HepG2 (cell line): ENCODE data around the gene THSD4. TPM values are rescaled to one million over a fixed set of nuclear protein-coding genes. Genes with fewer than 3 reads are reported as not detected.

ENCODE experiments used
- ATAC-seq: fragments of 200-7000 bp; cut with Tn5 transposase; 3 replicates; pipeline ENCODE4 v1.9.1; 2020; ENCODE audit warnings: mild to moderate bottlenecking, moderate library complexity
- BruUV-seq: library from RNA; stranded (reverse); fragments of 400-500 nt; replicated peaks from 2 replicates; lab custom pipeline; 2021; lab: Mats Ljungman, UMichigan
- CTCF ChIA-PET: fragments of 300-600 bp; formaldehyde crosslinking; extraction: SDS; loops from one replicate; lab custom pipeline; 2021; ENCODE audit warnings: low total read pairs, inconsistent platforms, low intra/inter-chr PET ratio; lab: Yijun Ruan, JAX
- POLR2A ChIA-PET: fragments of 350-600 bp; sonication (Branson Sonifier 250); formaldehyde crosslinking; loops from one replicate; lab custom pipeline; 2020; ENCODE audit warnings: antibody characterized with exemption, inconsistent platforms; lab: Yijun Ruan, JAX
- DNase-seq: peaks from one replicate; pipeline ENCODE4 v3.0.0-alpha.2; 2015; ENCODE audit warnings: low spot score
- FAIRE-seq: peaks from 3 replicates; lab custom pipeline; 2011; peaks lifted over from hg19 to GRCh38; lab: Jason Lieb, UNC
- H2AFZ ChIP-seq: one replicate; pipeline ENCODE4 v1.6.1; 2011; ENCODE audit warnings: low read length, inconsistent platforms
- H3K27ac ChIP-seq: fragments of 300-600 bp; 3 replicates; pipeline ENCODE4 v1.8.0; 2011; ENCODE audit warnings: mixed run types, mild to moderate bottlenecking, mixed read lengths, low read length, inconsistent platforms; ENCODE audit not compliant: insufficient read depth; ENCODE audit errors: extremely low read length
- H3K27me3 ChIP-seq, 2 experiments: fragments of 200-600 bp in 1 of 2; 2 replicates in 1 of 2; 3 replicates in 1 of 2; pipeline versions ENCODE4 v1.6.0 to v1.8.0; 2011; ENCODE audit warnings: low read length in 2 of 2, mild to moderate bottlenecking in 2 of 2, moderate library complexity in 2 of 2, inconsistent platforms in 1 of 2; ENCODE audit not compliant: insufficient read depth in 2 of 2, control insufficient read depth in 1 of 2
- H3K36me3 ChIP-seq, 2 experiments: fragments of 200-600 bp in 1 of 2; replicated peaks in 1 of 2; 2 replicates in 1 of 2; 3 replicates in 1 of 2; pipeline versions ENCODE4 v1.5.1 to v1.8.0; 2011; ENCODE audit warnings: low read length in 2 of 2, inconsistent platforms in 1 of 2; ENCODE audit not compliant: insufficient read depth in 2 of 2, control insufficient read depth in 1 of 2
- H3K4me1 ChIP-seq: 2 replicates; pipeline ENCODE4 v1.5.1; 2012; ENCODE audit warnings: low read length, inconsistent platforms; ENCODE audit not compliant: insufficient read depth
- H3K4me2 ChIP-seq: 2 replicates; pipeline ENCODE4 v1.6.0; 2011; ENCODE audit warnings: low read depth, low read length, inconsistent platforms
- H3K4me3 ChIP-seq, 3 experiments: fragments of 200-600 bp in 1 of 3; sonication (generic), shearing (Covaris generic) in 1 of 3; replicated peaks in 1 of 3; 2 replicates each; pipeline ENCODE4 v1.5.1; 2011 to 2016; ENCODE audit warnings: low read length in 3 of 3, inconsistent platforms in 2 of 3, low read depth in 2 of 3, mild to moderate bottlenecking in 2 of 3, control low read depth in 1 of 3, mixed read lengths in 1 of 3; ENCODE audit not compliant: insufficient read depth in 1 of 3
- H3K79me2 ChIP-seq: one replicate; pipeline ENCODE4 v1.6.1; 2011; ENCODE audit warnings: low read length, inconsistent platforms; ENCODE audit not compliant: insufficient read depth
- H3K9ac ChIP-seq: 2 replicates; pipeline ENCODE4 v1.6.0; 2011; ENCODE audit warnings: mild to moderate bottlenecking, low read depth, low read length, inconsistent platforms; ENCODE audit not compliant: insufficient read depth
- H3K9me3 ChIP-seq: 2 replicates; pipeline ENCODE4 v1.5.1; 2012; ENCODE audit warnings: mild to moderate bottlenecking, low read length
- H4K20me1 ChIP-seq: 2 replicates; pipeline ENCODE4 v1.6.0; 2011; ENCODE audit warnings: inconsistent platforms, mild to moderate bottlenecking, low read length, moderate library complexity; ENCODE audit not compliant: insufficient read depth
- CENPT ChIP-seq: sonication (generic); formaldehyde crosslinking; IDR thresholded peaks from 2 replicates; pipeline ENCODE4 v1.8.0; 2022; ENCODE audit warnings: low read depth, mild to moderate bottlenecking, moderate library complexity, missing genetic modification reagents
- FOXP1 ChIP-seq, 2 experiments: fragments of 450-650 bp in 1 of 2; IDR thresholded peaks; 2 replicates each; pipeline ENCODE4 v1.6.1; 2017 to 2018; ENCODE audit warnings: antibody characterized with exemption in 1 of 2
- HDAC1 ChIP-seq: sonication (generic); formaldehyde crosslinking; IDR thresholded peaks from 2 replicates; pipeline ENCODE4 v1.5.1; 2020; ENCODE audit warnings: mild to moderate bottlenecking, missing genetic modification reagents
- HDAC2 ChIP-seq: sonication (generic); formaldehyde crosslinking; IDR thresholded peaks from 2 replicates; pipeline ENCODE4 v1.4.0; 2020; ENCODE audit warnings: missing genetic modification reagents
- HOXA5 ChIP-seq: sonication (generic); formaldehyde crosslinking; IDR thresholded peaks from 2 replicates; pipeline ENCODE4 v1.4.0; 2020; ENCODE audit warnings: missing genetic modification reagents
- HOXA9 ChIP-seq: sonication (generic); formaldehyde crosslinking; IDR thresholded peaks from 2 replicates; pipeline ENCODE4 v1.8.1; 2022; ENCODE audit warnings: missing genetic modification reagents, mild to moderate bottlenecking, moderate library complexity, borderline replicate concordance
- NKX3-1 ChIP-seq: sonication (generic); formaldehyde crosslinking; IDR thresholded peaks from 2 replicates; pipeline ENCODE4 v1.5.0; 2020; ENCODE audit warnings: missing genetic modification reagents
- SNAI1 ChIP-seq: sonication (generic); formaldehyde crosslinking; IDR thresholded peaks from 2 replicates; pipeline ENCODE4 v1.5.0; 2020; ENCODE audit warnings: mild to moderate bottlenecking, missing genetic modification reagents, borderline replicate concordance
- ZBTB42 ChIP-seq: sonication (generic); formaldehyde crosslinking; IDR thresholded peaks from 2 replicates; pipeline ENCODE4 v1.5.0; 2020; ENCODE audit warnings: mild to moderate bottlenecking, missing genetic modification reagents
- ZNF7 ChIP-seq: IDR thresholded peaks from 2 replicates; pipeline ENCODE4 v1.6.1; 2016; ENCODE audit warnings: missing biosample characterization, missing genetic modification reagents
- ZNF747 ChIP-seq: sonication (generic); formaldehyde crosslinking; IDR thresholded peaks from 2 replicates; pipeline ENCODE4 v1.8.1; 2023; ENCODE audit warnings: missing genetic modification reagents, mild to moderate bottlenecking, borderline replicate concordance
- WGBS: methylation state at CpG from one replicate; pipeline ENCODE4 v1.1.6; 2017; ENCODE audit warnings: low lambda C conversion rate; 5-methylcytosine and 5-hydroxymethylcytosine counted together
- in situ Hi-C: cut with HindIII; loops from 2 replicates; pipeline ENCODE4 v1.10.0; 2017; ENCODE audit warnings: low pct_unique_long_range_greater_than_20kb; ENCODE audit not compliant: extremely low pct_ligation_motif_present
- intact Hi-C: fragments of 100-400 bp; cut with micrococcal nuclease; formaldehyde crosslinking; loops from one replicate; pipeline ENCODE4 v1.10.0; 2022; ENCODE audit not compliant: unreplicated experiment
- polyA plus RNA-seq, 8 experiments: library from polyadenylated mRNA; depleted of rRNA in 3 of 8; stranded (reverse) in 7 of 8; unstranded in 1 of 8; fragments of >200 nt; fragmentation: Illumina TruSeq in 4 of 8; extraction: Trizol in 4 of 8; gene quantifications; 2 replicates each; pipeline versions ENCODE4 v1.2.1 to v1.2.3, GENCODE V29; 2011 to 2016; ENCODE audit warnings: low read depth in 4 of 8, missing spikeins in 1 of 8, mixed read lengths in 1 of 8; ENCODE audit not compliant: insufficient read depth in 1 of 8
- total RNA-seq, 5 experiments: library from RNA; depleted of rRNA; stranded (reverse); fragments of >200 nt; fragmentation: Illumina TruSeq; extraction: Trizol; gene quantifications; 2 replicates each; pipeline ENCODE4 v1.2.3, GENCODE V29; 2016; ENCODE audit warnings: low read depth in 1 of 5
- TF ChIP-seq, protein P1 (sequence below): sonication (generic); formaldehyde crosslinking; IDR thresholded peaks from 2 replicates; pipeline ENCODE4 v1.8.1; 2023; ENCODE audit warnings: mild to moderate bottlenecking, missing genetic modification reagents
- TF ChIP-seq, protein P2 (sequence below), 2 experiments: IDR thresholded peaks; 2 replicates each; pipeline ENCODE4 v1.6.1; 2011 to 2012; ENCODE audit warnings: low read length in 2 of 2, borderline replicate concordance in 1 of 2, low read depth in 1 of 2, mild to moderate bottlenecking in 1 of 2, moderate library complexity in 1 of 2

THSD4 gene
- total and polyA plus RNA-seq, 2 of the 13 experiments (the other 11 are each of a cell fraction or from before 2014, with no cell fraction given): 0.07 to 0.21 TPM

DNA sequence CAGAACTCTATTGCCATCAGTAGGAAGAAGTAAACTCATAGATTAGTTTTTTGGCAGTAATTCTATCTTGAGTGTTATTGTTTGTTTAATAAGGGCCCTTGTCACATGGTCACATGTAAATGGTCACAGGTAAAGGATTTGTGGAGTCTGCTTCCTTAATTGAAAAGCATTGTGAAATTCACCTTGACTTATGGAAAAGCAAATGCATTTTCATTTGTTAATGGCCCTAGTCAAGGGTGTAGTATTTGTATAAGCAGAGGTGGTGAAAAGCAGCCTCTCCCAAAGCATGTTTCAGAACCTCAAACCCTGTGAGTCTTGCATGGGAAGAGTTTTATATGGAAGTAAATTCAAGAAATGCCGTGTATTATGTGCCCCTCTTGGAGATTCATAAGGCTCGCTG is 497.6 kb downstream of the THSD4 start:
- ChIA-PET POLR2A (no interaction called here), CTCF (no interaction called here)
- no peak for ATAC-seq
- Histone ChIP-seq H3K27me3 (no peaks in the 10 kb centered on the region), H3K4me1 (peaks cover 6% of the 10 kb centered on the region; the same call in 1 of the 2 replicates), H3K4me2 (no peak overlapping the region), H4K20me1 (no peaks in the 10 kb centered on the region), H3K9me3 (no peaks in the 10 kb centered on the region), H3K4me3 (no peak overlapping the region), H2AFZ (no peak overlapping the region), H3K36me3 (no peaks in the 10 kb centered on the region), H3K79me2 (no peaks in the 10 kb centered on the region), H3K9ac (no peak overlapping the region), H3K27ac (no peak overlapping the region)
- no TSS peak for BruUV-seq
- WGBS: 52% methylated on average over 2 of the region's 2 CpGs
- no peak for DNase-seq
- FAIRE-seq: no peak
- in situ Hi-C loops (no loop called here), intact Hi-C loops (no loop called here)
- TF ChIP-seq HOXA5 (CRISPR knock-in tag) (no peak), ZNF747 (no peak), SNAI1 (CRISPR knock-in tag) (no peak), HDAC2 (no peak), HDAC1 (CRISPR knock-in tag) (no peak), HOXA9 (CRISPR knock-in tag) (no peak), FOXP1 (IDR thresholded peaks at IDR 0.05) (no peak), FOXP1 (CRISPR knock-in tag; IDR thresholded peaks at IDR 0.05) (no peak), CENPT (CRISPR knock-in tag) (no peak), NKX3-1 (CRISPR knock-in tag) (no peak), ZBTB42 (CRISPR knock-in tag) (no peak), ZNF7 (CRISPR knock-in tag) (no peak)
- TF ChIP-seq, protein P1, sequence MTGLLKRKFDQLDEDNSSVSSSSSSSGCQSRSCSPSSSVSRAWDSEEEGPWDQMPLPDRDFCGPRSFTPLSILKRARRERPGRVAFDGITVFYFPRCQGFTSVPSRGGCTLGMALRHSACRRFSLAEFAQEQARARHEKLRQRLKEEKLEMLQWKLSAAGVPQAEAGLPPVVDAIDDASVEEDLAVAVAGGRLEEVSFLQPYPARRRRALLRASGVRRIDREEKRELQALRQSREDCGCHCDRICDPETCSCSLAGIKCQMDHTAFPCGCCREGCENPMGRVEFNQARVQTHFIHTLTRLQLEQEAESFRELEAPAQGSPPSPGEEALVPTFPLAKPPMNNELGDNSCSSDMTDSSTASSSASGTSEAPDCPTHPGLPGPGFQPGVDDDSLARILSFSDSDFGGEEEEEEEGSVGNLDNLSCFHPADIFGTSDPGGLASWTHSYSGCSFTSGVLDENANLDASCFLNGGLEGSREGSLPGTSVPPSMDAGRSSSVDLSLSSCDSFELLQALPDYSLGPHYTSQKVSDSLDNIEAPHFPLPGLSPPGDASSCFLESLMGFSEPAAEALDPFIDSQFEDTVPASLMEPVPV (CRISPR knock-in tag): no peak
- TF ChIP-seq, protein P2, sequence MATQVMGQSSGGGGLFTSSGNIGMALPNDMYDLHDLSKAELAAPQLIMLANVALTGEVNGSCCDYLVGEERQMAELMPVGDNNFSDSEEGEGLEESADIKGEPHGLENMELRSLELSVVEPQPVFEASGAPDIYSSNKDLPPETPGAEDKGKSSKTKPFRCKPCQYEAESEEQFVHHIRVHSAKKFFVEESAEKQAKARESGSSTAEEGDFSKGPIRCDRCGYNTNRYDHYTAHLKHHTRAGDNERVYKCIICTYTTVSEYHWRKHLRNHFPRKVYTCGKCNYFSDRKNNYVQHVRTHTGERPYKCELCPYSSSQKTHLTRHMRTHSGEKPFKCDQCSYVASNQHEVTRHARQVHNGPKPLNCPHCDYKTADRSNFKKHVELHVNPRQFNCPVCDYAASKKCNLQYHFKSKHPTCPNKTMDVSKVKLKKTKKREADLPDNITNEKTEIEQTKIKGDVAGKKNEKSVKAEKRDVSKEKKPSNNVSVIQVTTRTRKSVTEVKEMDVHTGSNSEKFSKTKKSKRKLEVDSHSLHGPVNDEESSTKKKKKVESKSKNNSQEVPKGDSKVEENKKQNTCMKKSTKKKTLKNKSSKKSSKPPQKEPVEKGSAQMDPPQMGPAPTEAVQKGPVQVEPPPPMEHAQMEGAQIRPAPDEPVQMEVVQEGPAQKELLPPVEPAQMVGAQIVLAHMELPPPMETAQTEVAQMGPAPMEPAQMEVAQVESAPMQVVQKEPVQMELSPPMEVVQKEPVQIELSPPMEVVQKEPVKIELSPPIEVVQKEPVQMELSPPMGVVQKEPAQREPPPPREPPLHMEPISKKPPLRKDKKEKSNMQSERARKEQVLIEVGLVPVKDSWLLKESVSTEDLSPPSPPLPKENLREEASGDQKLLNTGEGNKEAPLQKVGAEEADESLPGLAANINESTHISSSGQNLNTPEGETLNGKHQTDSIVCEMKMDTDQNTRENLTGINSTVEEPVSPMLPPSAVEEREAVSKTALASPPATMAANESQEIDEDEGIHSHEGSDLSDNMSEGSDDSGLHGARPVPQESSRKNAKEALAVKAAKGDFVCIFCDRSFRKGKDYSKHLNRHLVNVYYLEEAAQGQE (IDR thresholded peaks at IDR 0.05; ENCODE audit: borderline replicate concordance in 1 of 2, low read depth in 1 of 2, low read length in 2 of 2): no peak
